Ecto neural progenitor cell (in vitro differentiated cells): ENCODE results near the gene ZBED4.
"Not testable (repeated sequence)": the region's sequence is repeated elsewhere in the genome, so short reads cannot be mapped to it uniquely, and the experiment has no call there.

Experiments
- DNase-seq: peaks from one replicate; pipeline ENCODE4 v3.0.0-alpha.2; 2018; ENCODE audit warnings: low spot score

Gene ZBED4

DNA sequence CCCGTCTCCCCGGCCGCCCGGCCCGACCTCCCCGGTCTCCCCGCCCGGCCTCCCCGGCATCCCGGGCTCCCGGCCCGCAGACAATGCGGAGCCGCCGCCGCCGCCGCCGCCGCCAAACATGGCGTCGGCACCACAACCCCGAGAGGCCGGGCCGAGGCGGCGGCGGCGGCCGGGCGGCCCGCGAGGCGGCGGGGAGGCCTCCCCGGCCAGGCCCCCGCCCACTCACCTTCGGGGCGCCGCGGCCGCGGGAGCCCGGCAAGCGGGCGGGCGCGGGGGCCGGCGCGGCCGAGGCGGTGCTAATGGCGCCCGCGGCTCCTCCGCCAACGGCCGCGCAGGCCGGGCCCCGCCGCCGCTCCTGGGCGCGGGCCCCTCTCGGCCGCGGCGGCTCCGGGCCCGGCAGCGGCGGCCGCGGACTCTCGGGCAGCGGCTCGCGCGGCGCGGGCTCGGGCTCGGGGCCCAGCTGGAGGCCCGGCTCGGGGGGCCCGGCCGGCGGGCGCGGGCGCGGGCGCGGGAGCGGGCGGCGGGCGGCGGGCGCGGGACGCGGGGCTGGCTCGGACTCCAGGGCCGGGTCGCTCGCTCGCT lies 26.3 kb upstream of the ZBED4 start:
- no peak for DNase-seq

DNA sequence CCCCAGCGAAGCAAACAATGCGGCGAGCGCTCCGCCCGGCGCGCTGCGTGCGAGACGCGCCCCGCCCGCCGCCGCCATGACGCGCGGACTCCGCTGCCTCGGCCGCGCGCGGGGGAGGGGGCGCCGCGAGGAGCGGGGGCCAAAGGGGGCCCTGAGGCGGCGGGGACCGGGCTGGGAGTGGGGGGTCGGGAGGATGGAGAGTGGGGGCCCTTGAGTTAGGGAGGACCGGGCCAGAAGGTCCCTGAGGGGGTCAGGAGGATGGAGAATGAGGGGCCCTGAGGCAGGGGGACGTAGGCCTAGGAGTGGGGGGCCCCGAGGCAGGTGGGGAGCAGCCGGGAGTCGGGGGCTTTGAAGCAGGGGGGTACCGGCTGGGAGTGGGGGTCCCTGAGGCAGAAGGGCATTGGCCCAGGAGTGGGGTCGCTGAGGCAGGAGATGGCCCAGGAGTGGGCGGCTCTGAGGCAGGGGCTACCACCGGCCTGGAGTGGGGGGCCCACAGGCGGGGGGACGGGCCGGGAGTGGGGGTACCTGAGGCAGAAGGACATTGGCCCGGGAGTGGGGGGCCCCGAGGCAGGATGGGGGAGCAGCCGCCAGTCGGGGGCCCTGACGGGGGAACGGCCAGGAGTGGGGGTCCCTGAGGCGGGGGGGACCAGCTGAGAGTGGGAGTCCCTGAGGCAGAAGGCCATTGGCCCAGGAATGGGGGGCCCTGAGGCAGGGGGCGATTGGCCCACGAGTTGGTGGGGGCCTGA lies 25.6 kb upstream of the ZBED4 start, which contains the start of gene BRD1:
BRD1 (minus strand) TSS at position 21 of the 746 bp plus-strand sequence. CDS start 3,556 bp downstream, outside the sequence.
- DNase-seq: no peak

DNA sequence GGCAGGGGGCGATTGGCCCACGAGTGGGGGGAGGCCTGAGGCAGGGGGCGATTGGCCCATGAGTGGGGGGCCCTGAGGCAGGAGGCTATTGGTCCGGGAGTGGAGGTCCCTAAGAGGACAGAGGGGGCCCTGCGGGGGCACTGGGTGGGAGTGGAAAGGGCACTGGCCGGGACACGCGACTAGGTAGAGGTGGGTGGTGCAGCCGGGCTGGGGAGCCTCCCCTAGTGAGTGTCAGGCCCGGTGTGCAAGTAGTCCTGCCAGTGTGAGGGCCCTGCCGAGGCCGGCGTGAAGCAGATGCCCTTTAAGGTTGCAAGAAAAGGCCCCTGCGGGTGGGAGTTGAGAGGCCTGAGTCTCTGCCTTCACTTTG lies 25.1 kb upstream of the ZBED4 start:
- no peak for DNase-seq

GRCh38 chr22:49829044-49829853 lies 24.4 kb upstream of the ZBED4 start:
- DNase-seq: no peak

- no peak for DNase-seq
Measured at GRCh38 chr22:49833340-49834007, 20.2 kb upstream of the ZBED4 start.

- DNase-seq: no peak
Measured at GRCh38 chr22:49838771-49839717, 14.6 kb upstream of the ZBED4 start.

DNA sequence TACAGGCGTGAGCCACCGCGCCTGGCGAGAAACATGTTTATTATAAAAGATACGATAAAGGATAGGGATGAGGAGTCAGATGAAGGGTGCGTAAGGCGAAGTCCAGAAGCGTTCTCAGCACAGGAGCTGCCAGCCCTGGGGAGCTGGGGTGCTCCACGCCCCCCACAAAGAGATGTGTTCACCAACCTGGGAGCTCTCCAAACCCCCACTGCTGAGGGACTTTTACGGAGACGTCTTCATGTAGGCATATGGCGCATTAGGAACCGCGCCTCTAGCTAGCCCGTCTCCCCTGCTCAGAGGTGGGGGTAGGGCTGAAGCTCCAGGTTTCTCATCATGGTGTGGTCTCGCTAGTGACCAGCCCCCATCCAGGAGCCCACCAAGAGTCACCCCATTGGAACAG lies 8.4 kb upstream of the ZBED4 start:
- no peak for DNase-seq

GRCh38 chr22:49845666-49846459 lies 7.8 kb upstream of the ZBED4 start:
- no peak for DNase-seq

- no peak for DNase-seq
Measured at GRCh38 chr22:49847751-49848689, 5.6 kb upstream of the ZBED4 start.

- DNase-seq: no peak
Measured at GRCh38 chr22:49848690-49849160, 4.9 kb upstream of the ZBED4 start.

DNA sequence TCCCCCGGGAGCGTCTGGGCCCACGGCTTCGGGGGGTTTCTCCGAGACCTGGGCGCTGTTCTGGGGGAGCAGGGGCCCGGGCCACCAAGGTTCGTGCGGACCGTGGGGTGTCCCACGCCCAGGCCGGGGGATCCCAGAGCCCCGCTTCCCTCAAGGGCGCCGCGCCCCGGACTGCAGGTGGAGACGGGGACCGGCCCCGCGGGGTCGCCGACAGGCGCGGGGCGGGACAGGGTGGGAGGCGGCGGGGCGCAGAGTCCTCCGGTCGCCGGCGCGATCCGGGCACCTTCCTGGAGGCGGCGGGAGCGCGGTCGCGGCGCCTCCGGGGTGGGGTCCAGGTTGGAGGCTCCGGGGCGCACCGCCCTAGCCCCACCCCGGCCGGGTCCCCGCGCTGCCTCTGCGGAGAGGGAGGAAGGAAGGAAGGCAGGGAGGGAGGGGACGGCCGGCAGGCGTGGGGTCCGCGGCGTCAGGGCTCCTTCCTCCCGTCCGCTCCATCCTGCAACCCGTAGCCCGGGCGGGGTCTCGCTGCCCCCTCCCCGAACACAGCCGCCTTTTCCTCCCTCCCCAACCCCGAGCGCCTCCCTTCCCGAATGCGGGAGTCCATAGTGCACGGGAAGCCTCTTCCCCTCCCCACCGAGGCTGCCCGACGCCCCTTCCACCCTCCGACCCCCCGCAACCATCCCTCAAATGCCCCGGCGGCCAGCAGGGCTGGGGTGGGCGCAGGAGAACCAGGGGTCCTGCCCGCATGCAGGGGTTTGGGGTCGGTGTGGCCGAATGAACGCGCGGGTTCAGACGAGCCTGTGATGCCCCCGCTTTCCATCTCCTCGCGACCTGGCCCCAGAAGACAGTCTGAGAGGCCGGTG lies 4.3 kb upstream of the ZBED4 start:
- no peak for DNase-seq

DNA sequence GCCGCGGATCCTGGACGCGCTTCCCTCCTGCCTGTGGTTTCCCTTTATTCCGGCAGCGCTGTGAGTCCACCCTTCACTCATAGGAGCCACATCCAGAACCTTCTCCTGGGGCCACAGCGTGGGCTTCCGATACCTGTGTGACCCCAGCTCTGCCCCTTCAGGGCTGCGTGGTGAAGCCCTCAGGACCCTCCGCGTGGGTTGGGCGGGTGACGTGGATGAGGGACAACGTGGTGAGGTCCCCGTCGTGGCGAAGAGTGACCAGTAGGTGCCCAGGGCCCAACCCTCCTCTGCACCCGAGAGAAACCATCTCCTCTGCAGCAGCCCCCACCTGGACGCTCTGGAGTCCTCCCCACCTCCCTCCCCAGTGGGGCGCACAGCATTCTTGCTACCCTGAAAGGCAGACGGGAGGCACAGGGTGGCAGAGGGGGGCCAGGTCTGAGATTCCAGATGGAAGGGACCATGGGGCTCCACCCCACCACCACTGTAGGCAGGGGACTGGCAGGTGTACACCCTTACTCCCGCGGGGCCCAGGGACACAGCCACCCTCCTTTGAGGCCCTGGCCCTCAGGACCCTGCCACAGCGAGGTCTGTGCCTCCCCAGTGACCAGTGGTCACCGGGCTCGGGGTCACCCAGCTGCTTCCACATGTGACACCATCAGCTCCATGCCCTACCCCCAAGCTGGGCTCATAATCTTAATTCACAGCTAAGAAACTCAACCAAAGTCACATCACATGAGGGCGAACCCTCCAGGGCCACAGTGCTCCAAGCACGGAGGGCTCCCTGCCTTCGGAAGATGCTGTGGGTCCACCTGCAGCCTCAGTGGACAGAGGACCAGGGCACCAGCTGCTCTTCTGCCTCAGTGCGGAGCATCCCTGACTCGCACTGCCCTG lies 3.4 kb upstream of the ZBED4 start:
- no peak for DNase-seq

GRCh38 chr22:49850959-49851802 lies 2.5 kb upstream of the ZBED4 start:
- no peak for DNase-seq

GRCh38 chr22:49852568-49852897 lies 1.1 kb upstream of the ZBED4 start:
- DNase-seq: not testable (repeated sequence)

DNA sequence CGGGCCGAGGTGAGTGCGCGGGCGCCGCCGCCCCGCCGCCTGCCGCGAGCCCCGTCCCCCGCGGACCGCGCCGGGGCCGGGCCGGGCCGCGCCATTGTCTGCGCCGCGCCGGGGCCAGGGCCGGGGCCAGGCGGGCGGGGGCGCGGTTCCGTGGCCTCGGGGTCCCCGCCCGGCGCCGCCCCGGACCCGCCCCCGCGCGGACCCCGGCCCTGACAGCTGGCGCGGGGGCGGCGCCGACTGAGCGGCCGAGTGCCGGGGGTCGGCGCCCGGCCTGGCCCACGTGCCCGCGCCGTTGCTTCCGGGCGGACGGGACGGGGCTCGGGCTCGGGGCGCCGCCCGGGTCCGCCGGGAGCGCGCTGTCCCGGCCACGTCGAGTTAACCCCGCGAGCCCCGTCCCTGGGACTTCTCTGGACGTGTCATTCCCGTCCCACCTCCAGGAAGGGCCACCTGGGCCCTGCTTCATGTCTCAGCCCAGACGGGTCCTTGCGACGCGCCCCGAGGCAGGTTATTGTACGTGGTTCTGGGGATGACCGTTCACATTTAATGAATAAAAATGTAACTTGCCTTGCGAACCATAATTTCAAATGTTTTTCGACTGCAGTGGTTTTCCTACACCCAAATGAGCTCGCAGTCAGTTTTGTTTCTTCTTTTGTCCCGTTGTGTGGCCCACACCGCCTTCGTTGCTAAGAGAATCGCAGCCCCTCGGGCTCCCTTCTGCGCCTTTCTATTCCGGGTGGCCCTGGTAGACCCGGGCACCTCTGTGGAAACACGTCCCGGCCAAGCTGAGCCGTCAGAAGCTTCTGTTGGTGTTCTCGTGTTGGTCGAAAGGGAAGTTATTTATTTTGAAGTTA lies 562 bp downstream of the ZBED4 start:
- DNase-seq: no peak
